Measurements from ENCODE around the gene SH3TC1. TPM values are rescaled to one million over a fixed set of nuclear protein-coding genes. Genes with fewer than 3 reads are reported as not detected.
A peak's percentile ranks its signal among the peaks of the same experiment; 100 is the strongest.

SH3TC1 gene
- total and polyA plus RNA-seq, 9 donors: 1.1 to 34.5 (median 5.4) TPM

- Histone ChIP-seq H3K4me3 (no peak overlapping the region), H3K36me3 (no peaks in the 10 kb centered on the region), H3K9me3 (no peaks in the 10 kb centered on the region), H3K27ac (no peak overlapping the region), H3K4me1 (ENCODE audit: insufficient read depth) (no peaks in the 10 kb centered on the region), H3K27me3 (no peaks in the 10 kb centered on the region)
- WGBS, 3 donors: 87 to 92% (median 92%) methylated on average over 10 to 11 of the region's 11 CpGs
- intact Hi-C loops (cut with DNase I): loop anchor here in 1 of 4 donors (10.0 kb wide), 1 partner anchor 1723 kb away; no protein-coding TSS in a partner anchor
- TF ChIP-seq CTCF (IDR thresholded peaks at IDR 0.05): no peak
- no peak for TF ChIP-seq POLR2A (IDR thresholded peaks at IDR 0.05)
- no peak for TF ChIP-seq EP300 (IDR thresholded peaks at IDR 0.05)
- no peak for DNase-seq
These were observed 16.8 kb upstream of the SH3TC1 start for GRCh38 chr4:8182294-8182693.

GRCh38 chr4:8182858-8183725, 16.0 kb upstream of the SH3TC1 start:
- 47 to 61% (median 48%) methylated on average over 23 to 25 of the region's 25 CpGs for whole genome bisulfite sequencing, 3 donors
- Histone ChIP-seq H3K9me3 (no peaks in the 10 kb centered on the region), H3K36me3 (no peaks in the 10 kb centered on the region), H3K27ac (no peak overlapping the region), H3K27me3 (no peaks in the 10 kb centered on the region), H3K4me3 (no peak overlapping the region), H3K4me1 (ENCODE audit: insufficient read depth) (no peaks in the 10 kb centered on the region)
- TF ChIP-seq EP300 (IDR thresholded peaks at IDR 0.05) (no peak), POLR2A (IDR thresholded peaks at IDR 0.05) (no peak), CTCF (IDR thresholded peaks at IDR 0.05) (no peak)
- intact Hi-C loops (cut with DNase I): loop anchor here in 1 of 4 donors (10.0 kb wide), 1 partner anchor 1722 kb away; no protein-coding TSS in a partner anchor
- DNase-seq: peak in 4 of 5 donors; percentile 47 to 80 (median 62)

DNA sequence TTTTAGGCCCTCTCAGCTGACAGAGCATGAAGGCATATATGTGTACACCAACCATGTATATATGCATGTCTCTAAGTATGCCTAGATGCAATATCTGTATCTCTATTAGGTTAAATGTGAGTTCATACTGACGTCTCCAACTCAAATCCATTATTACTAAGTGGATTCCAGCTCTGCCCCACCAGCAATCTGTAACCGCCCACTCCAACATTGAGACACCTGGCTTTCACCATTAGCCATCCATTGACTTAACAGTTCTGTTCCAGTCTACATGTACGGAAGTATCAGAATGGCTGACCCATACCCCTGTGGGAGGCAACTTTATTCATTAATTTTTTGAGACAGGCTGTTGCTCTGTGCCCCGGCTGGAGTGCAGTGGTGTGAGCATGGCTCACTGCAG, 15.0 kb upstream of the SH3TC1 start:
- intact Hi-C loops (cut with DNase I): loop anchor here in 1 of 4 donors (10.0 kb wide), 1 partner anchor 1721 kb away; no protein-coding TSS in a partner anchor
- WGBS, 3 donors: 73 to 75% (median 74%) methylated on average over 4 of the region's 4 CpGs
- Histone ChIP-seq H3K9me3 (no peaks in the 10 kb centered on the region), H3K4me3 (no peak overlapping the region), H3K27me3 (no peaks in the 10 kb centered on the region), H3K4me1 (ENCODE audit: insufficient read depth) (no peaks in the 10 kb centered on the region), H3K36me3 (no peaks in the 10 kb centered on the region), H3K27ac (no peak overlapping the region)
- no peak for TF ChIP-seq POLR2A (IDR thresholded peaks at IDR 0.05)
- TF ChIP-seq CTCF (IDR thresholded peaks at IDR 0.05): no peak
- no peak for TF ChIP-seq EP300 (IDR thresholded peaks at IDR 0.05)
- DNase-seq: no peak

- H3K27ac ChIP-seq: no peak overlapping the region
These were observed 13.8 kb upstream of the SH3TC1 start for GRCh38 chr4:8185295-8185694.

More at GRCh38 chr4:8185295-8185694, 13.8 kb upstream of the SH3TC1 start:
- intact Hi-C loops (cut with DNase I): loop anchor here in 1 of 4 donors (10.0 kb wide), 1 partner anchor 1720 kb away; no protein-coding TSS in a partner anchor
- Histone ChIP-seq H3K4me3 (no peak overlapping the region), H3K27me3 (no peaks in the 10 kb centered on the region), H3K9me3 (no peaks in the 10 kb centered on the region), H3K36me3 (no peaks in the 10 kb centered on the region), H3K4me1 (ENCODE audit: insufficient read depth) (no peaks in the 10 kb centered on the region)
- 67 to 76% (median 75%) methylated on average over 9 of the region's 9 CpGs for WGBS, 3 donors
- DNase-seq: no peak
- TF ChIP-seq EP300 (IDR thresholded peaks at IDR 0.05): no peak
- TF ChIP-seq POLR2A (IDR thresholded peaks at IDR 0.05): no peak
- TF ChIP-seq CTCF (IDR thresholded peaks at IDR 0.05): no peak
